K562 (cell line): Measurements from ENCODE around the gene KLHDC7A. TPM values are rescaled to one million over a fixed set of nuclear protein-coding genes. Genes with fewer than 3 reads are reported as not detected.

Source experiments
- ATAC-seq: fragments of 200-7000 bp; cut with Tn5 transposase; 3 replicates; pipeline ENCODE4 v1.9.1; 2020; ENCODE audit warnings: moderate library complexity
- BruUV-seq: library from RNA; stranded (reverse); fragments of 400-500 nt; replicated peaks from 2 replicates; lab custom pipeline; 2021; lab: Mats Ljungman, UMichigan
- CTCF ChIA-PET: fragments of 300-600 bp; formaldehyde crosslinking; extraction: SDS; loops from one replicate; lab custom pipeline; 2021; ENCODE audit warnings: low intra/inter-chr PET ratio; lab: Yijun Ruan, JAX
- POLR2A ChIA-PET: fragments of 300-600, 350-650 bp; sonication (Branson Sonifier 250); formaldehyde crosslinking; extraction: SDS; loops from one replicate; lab custom pipeline; 2021; ENCODE audit warnings: antibody characterized with exemption, inconsistent platforms; lab: Yijun Ruan, JAX
- DNase-seq, 4 experiments: peaks; one replicate each; pipeline versions ENCODE4 v3.0.0 to v3.0.0-alpha.2; 2011 to 2018; ENCODE audit warnings: low spot score in 3 of 4, mixed read lengths in 3 of 4; ENCODE audit errors: extremely low read depth in 1 of 4
- FAIRE-seq: peaks from 2 replicates; lab custom pipeline; 2011; peaks lifted over from hg19 to GRCh38; lab: Jason Lieb, UNC
- H2AFZ ChIP-seq: 2 replicates; pipeline ENCODE4 v1.6.0; 2011; ENCODE audit warnings: low read depth, low read length, control low read depth, inconsistent platforms
- H3K27ac ChIP-seq: fragments of 200-600 bp; 3 replicates; pipeline ENCODE4 v1.8.0; 2011; ENCODE audit warnings: low read depth, mild to moderate bottlenecking, control low read depth, inconsistent platforms, low read length, moderate library complexity, mixed read lengths; ENCODE audit errors: extremely low read depth
- H3K27me3 ChIP-seq, 2 experiments: fragments of 300-600 bp in 1 of 2; 2 replicates in 1 of 2; 3 replicates in 1 of 2; pipeline versions ENCODE4 v1.6.0 to v1.8.0; 2011; ENCODE audit warnings: inconsistent platforms in 2 of 2, low read length in 2 of 2, mild to moderate bottlenecking in 1 of 2, mixed read lengths in 1 of 2, moderate library complexity in 1 of 2; ENCODE audit not compliant: control insufficient read depth in 2 of 2, insufficient read depth in 2 of 2
- H3K36me3 ChIP-seq: fragments of 300-600 bp; 3 replicates; pipeline ENCODE4 v1.8.0; 2011; ENCODE audit warnings: mild to moderate bottlenecking, low read length, inconsistent platforms; ENCODE audit not compliant: control insufficient read depth, insufficient read depth
- H3K4me1 ChIP-seq, 2 experiments: fragments of 200-600 bp in 1 of 2; replicated peaks in 1 of 2; 2 replicates in 1 of 2; 3 replicates in 1 of 2; pipeline versions ENCODE4 v1.5.1 to v1.8.0; 2011; ENCODE audit warnings: inconsistent platforms in 2 of 2, low read length in 2 of 2, mild to moderate bottlenecking in 1 of 2, mixed read lengths in 1 of 2, moderate library complexity in 1 of 2; ENCODE audit not compliant: control insufficient read depth in 2 of 2, insufficient read depth in 2 of 2
- H3K4me2 ChIP-seq: 2 replicates; pipeline ENCODE4 v1.6.1; 2011; ENCODE audit warnings: low read length, control low read depth, inconsistent platforms, mixed read lengths; ENCODE audit not compliant: insufficient read depth
- H3K4me3 ChIP-seq: fragments of 200-600 bp; sonication (generic), shearing (Covaris generic); 2 replicates; pipeline ENCODE4 v1.5.1; 2016; ENCODE audit warnings: control low read depth, inconsistent platforms
- H3K79me2 ChIP-seq: fragments of 200-600 bp; 3 replicates; pipeline ENCODE4 v1.8.0; 2011; ENCODE audit warnings: low read length, inconsistent platforms; ENCODE audit not compliant: control insufficient read depth, insufficient read depth
- H3K9ac ChIP-seq, 2 experiments: 2 replicates each; pipeline versions ENCODE4 v1.6.0 to v1.6.1; 2011; ENCODE audit warnings: low read depth in 2 of 2, low read length in 2 of 2, control low read depth in 1 of 2, inconsistent platforms in 1 of 2, mild to moderate bottlenecking in 1 of 2, mixed read lengths in 1 of 2; ENCODE audit not compliant: insufficient read depth in 1 of 2
- H3K9me1 ChIP-seq: one replicate; pipeline ENCODE4 v1.6.0; 2011; ENCODE audit warnings: inconsistent platforms, mild to moderate bottlenecking, low read length, moderate library complexity; ENCODE audit not compliant: control insufficient read depth, insufficient read depth
- H3K9me3 ChIP-seq: replicated peaks from 2 replicates; pipeline ENCODE4 v1.5.1; 2011; ENCODE audit warnings: low read depth, low read length, inconsistent platforms; ENCODE audit not compliant: control insufficient read depth, insufficient read depth
- H4K20me1 ChIP-seq: replicated peaks from 2 replicates; pipeline ENCODE4 v1.6.1; 2011; ENCODE audit warnings: low read length, inconsistent platforms, mixed read lengths; ENCODE audit not compliant: control insufficient read depth, insufficient read depth
- BRF1 ChIP-seq: IDR thresholded peaks from 3 replicates; pipeline ENCODE4 v1.6.1; 2011; ENCODE audit warnings: borderline replicate concordance, mild to moderate bottlenecking; ENCODE audit not compliant: insufficient read length; ENCODE audit errors: extremely low read depth
- CBFA2T2 ChIP-seq: fragments of 450-650 bp; conservative IDR thresholded peaks from 2 replicates; pipeline ENCODE4 v1.6.1; 2017; ENCODE audit warnings: mild to moderate bottlenecking
- CBX1 ChIP-seq: sonication (generic); IDR thresholded peaks from 2 replicates; pipeline ENCODE4 v1.6.1; 2016; ENCODE audit warnings: antibody characterized with exemption, low read depth, mild to moderate bottlenecking
- DPF2 ChIP-seq: fragments of 450-650 bp; IDR thresholded peaks from 2 replicates; pipeline ENCODE4 v1.6.1; 2016
- ELK1 ChIP-seq: sonication (generic); formaldehyde crosslinking; IDR thresholded peaks from 2 replicates; pipeline ENCODE4 v1.8.1; 2022; ENCODE audit warnings: missing genetic modification reagents
- GTF3C2 ChIP-seq: IDR thresholded peaks from 3 replicates; pipeline ENCODE4 v1.6.1; 2011; ENCODE audit warnings: borderline replicate concordance, mild to moderate bottlenecking, moderate library complexity; ENCODE audit not compliant: insufficient read length; ENCODE audit errors: extremely low read depth
- HMBOX1 ChIP-seq: sonication (generic); IDR thresholded peaks from 2 replicates; pipeline ENCODE4 v1.6.1; 2016
- HNRNPUL1 ChIP-seq: fragments of 200-400 bp; formaldehyde crosslinking; IDR thresholded peaks from 2 replicates; pipeline ENCODE4 v1.6.1; 2017; ENCODE audit warnings: low read length
- KHSRP ChIP-seq: fragments of 450-650 bp; IDR thresholded peaks from 2 replicates; pipeline ENCODE4 v1.6.1; 2017
- MAZ ChIP-seq, 2 experiments: fragments of 450-650 bp in 1 of 2; sonication (generic) in 1 of 2; formaldehyde crosslinking; IDR thresholded peaks in 1 of 2; conservative IDR thresholded peaks in 1 of 2; 2 replicates each; pipeline versions ENCODE4 v1.4.0 to v1.5.0; 2020; ENCODE audit warnings: mild to moderate bottlenecking in 1 of 2, missing genetic modification reagents in 1 of 2
- POLR2AphosphoS5 ChIP-seq: IDR thresholded peaks from 2 replicates; pipeline ENCODE4 v1.6.1; 2011; ENCODE audit warnings: mild to moderate bottlenecking, low read depth, low read length, moderate library complexity; ENCODE audit not compliant: control insufficient read depth, insufficient read depth
- POLR2G ChIP-seq: fragments of 200-400 bp; formaldehyde crosslinking; IDR thresholded peaks from 2 replicates; pipeline ENCODE4 v1.6.1; 2017; ENCODE audit warnings: low read depth, mild to moderate bottlenecking, antibody characterized with exemption, low read length, moderate library complexity
- RUNX1 ChIP-seq: sonication (generic); IDR thresholded peaks from 2 replicates; pipeline ENCODE4 v1.6.1; 2016; ENCODE audit warnings: antibody characterized with exemption, low read depth
- SRF ChIP-seq, 2 experiments: fragments of 250-450, 450-650 bp in 1 of 2; sonication (Bioruptor Pico) in 1 of 2; sonication (generic) in 1 of 2; formaldehyde crosslinking; IDR thresholded peaks; 2 replicates each; pipeline versions ENCODE4 v1.5.0 to v1.5.1; 2020 to 2022; ENCODE audit warnings: mild to moderate bottlenecking in 1 of 2, missing genetic modification reagents in 1 of 2
- STAT5B ChIP-seq: fragments of 250-450 bp; sonication (Bioruptor Pico); IDR thresholded peaks from 2 replicates; pipeline ENCODE4 v1.8.0; 2021; ENCODE audit warnings: mild to moderate bottlenecking, inconsistent platforms
- TRIM28 ChIP-seq: fragments of 450-650 bp; IDR thresholded peaks from 2 replicates; pipeline ENCODE4 v1.6.1; 2017
- ZNF717 ChIP-seq: fragments of 250-450 bp; sonication (Bioruptor Pico); IDR thresholded peaks from 2 replicates; pipeline ENCODE4 v1.5.0; 2021
- WGBS: fragments of 100-300 bp; shearing (Covaris generic); methylation state at CpG from one replicate; pipeline ENCODE4 v1.1.6; 2016; ENCODE audit warnings: low coverage, mixed read lengths; ENCODE audit not compliant: insufficient coverage; ENCODE audit errors: missing lambda C conversion rate; 5-methylcytosine and 5-hydroxymethylcytosine counted together
- in situ Hi-C: fragments of 300-500 bp; cut with MboI; formaldehyde crosslinking; loops from 4 replicates; pipeline ENCODE4 v1.15.0; 2018; ENCODE audit warnings: inconsistent platforms, mixed read lengths
- intact Hi-C: fragments of 100-400 bp; cut with micrococcal nuclease; formaldehyde crosslinking; loops from 2 replicates; pipeline ENCODE4 v1.14.2; 2022
- polyA plus RNA-seq, 8 experiments: library from polyadenylated mRNA; depleted of rRNA in 4 of 8; stranded (reverse) in 5 of 8; unstranded in 3 of 8; fragments of >200 nt; fragmentation: Nextera tagmentation in 2 of 8; fragmentation: Illumina TruSeq in 1 of 8; extraction: Ambion mirVana in 2 of 8; extraction: Trizol in 1 of 8; gene quantifications; 2 replicates each; pipeline versions ENCODE4 v1.2.1 to v1.2.3, GENCODE V29; 2011 to 2014; ENCODE audit warnings: inconsistent platforms in 1 of 8, missing spikeins in 1 of 8
- total RNA-seq, 7 experiments: library from RNA; depleted of rRNA in 6 of 7; stranded (reverse); fragments of >200 nt in 6 of 7; fragmentation: Illumina TruSeq in 2 of 7; extraction: Trizol in 2 of 7; gene quantifications; 2 replicates each; pipeline versions ENCODE4 v1.2.1 to v1.2.3, GENCODE V29; 2011 to 2021; ENCODE audit warnings: low replicate concordance in 1 of 7

Gene KLHDC7A
- total and polyA plus RNA-seq, 9 of the 15 experiments (the other 6 are each of a cell fraction or from before 2014, with no cell fraction given): 0.01 to 0.02 (median 0.01) TPM; not detected in 6

- Histone ChIP-seq H3K4me3 (no peak overlapping the region), H3K27me3 (peaks cover 3 to 11% of the 10 kb centered on the region in 2 experiments; a peak in 3 of 5 replicates), H3K9ac (no peak overlapping the region), H3K36me3 (no peaks in the 10 kb centered on the region), H2AFZ (no peak overlapping the region), H3K9me3 (no peaks in the 10 kb centered on the region), H3K27ac (no peak overlapping the region), H3K4me2 (peak overlapping the region; percentile 45; the same call in 1 of the 2 replicates), H3K9me1 (peaks cover 5% of the 10 kb centered on the region), H3K4me1 (peaks cover 19 to 41% of the 10 kb centered on the region in 2 experiments), H4K20me1 (peaks cover 22% of the 10 kb centered on the region; the same call in 1 of the 2 replicates), H3K79me2 (no peaks in the 10 kb centered on the region)
- WGBS: 0% methylated on average over 6 of the region's 6 CpGs
- DNase-seq: peak; percentile 63 to 81 (median 72)
- intact Hi-C loops: no loop called here
- in situ Hi-C loops: no loop called here
- no TSS peak for BruUV-seq
- CTCF ChIA-PET: no interaction called here
- ATAC-seq: peak; percentile 93
- peak; percentile 85 for FAIRE-seq
- POLR2A ChIA-PET: no interaction called here
- no peak for TF ChIP-seq CBX1
- TF ChIP-seq POLR2AphosphoS5: peak; percentile 52; the same call in 1 of the 2 replicates
- peak; percentile 87 for TF ChIP-seq CBFA2T2
- no peak for TF ChIP-seq BRF1
- TF ChIP-seq POLR2G: no peak
- TF ChIP-seq RUNX1: no peak; the same call in 1 of the 2 replicates
- peak; percentile 77 for TF ChIP-seq HMBOX1
- TF ChIP-seq TRIM28: 0 out of 2 replicates have a peak, but pooled peaks have one; percentile 37
- TF ChIP-seq MAZ (CRISPR knock-in tag; conservative IDR thresholded peaks at IDR 0.05 in 1 of 2, IDR thresholded peaks at IDR 0.05 in 1 of 2): peak in 1 of 2 experiments; percentile 40; a peak in 1 of 4 replicates
- TF ChIP-seq STAT5B (CRISPR knock-in tag): no peak
- no peak for TF ChIP-seq SRF (CRISPR knock-in tag; IDR thresholded peaks at IDR 0.05)
- TF ChIP-seq ZNF717: no peak
- no peak for TF ChIP-seq GTF3C2
- no peak for TF ChIP-seq HNRNPUL1
- no peak; the same call in 1 of the 2 replicates for TF ChIP-seq KHSRP
- TF ChIP-seq ELK1 (CRISPR knock-in tag): no peak
- peak; percentile 98 for TF ChIP-seq DPF2
Measured at GRCh38 chr1:18530587-18531502, 50.1 kb downstream of the KLHDC7A start.
